Endothelial cell of hepatic sinusoid (primary cell): Measurements from ENCODE around the gene BLMH.
"Not testable (repeated sequence)": the region's sequence is repeated elsewhere in the genome, so short reads cannot be mapped to it uniquely, and the experiment has no call there.

Source experiments
- in situ Hi-C: cut with HindIII; loops from 2 replicates; pipeline ENCODE4 v1.10.0; 2017; ENCODE audit warnings: low sequenced_read_pairs

BLMH gene

GRCh38 chr17:30232015-30232823 lies 59.5 kb downstream of the BLMH start:
- in situ Hi-C loops: no loop called here

GRCh38 chr17:30230596-30231125 lies 61.1 kb downstream of the BLMH start:
- in situ Hi-C loops: no loop called here

- in situ Hi-C loops: not testable (repeated sequence)
Observed at GRCh38 chr17:30230009-30230408, 61.7 kb downstream of the BLMH start.

DNA sequence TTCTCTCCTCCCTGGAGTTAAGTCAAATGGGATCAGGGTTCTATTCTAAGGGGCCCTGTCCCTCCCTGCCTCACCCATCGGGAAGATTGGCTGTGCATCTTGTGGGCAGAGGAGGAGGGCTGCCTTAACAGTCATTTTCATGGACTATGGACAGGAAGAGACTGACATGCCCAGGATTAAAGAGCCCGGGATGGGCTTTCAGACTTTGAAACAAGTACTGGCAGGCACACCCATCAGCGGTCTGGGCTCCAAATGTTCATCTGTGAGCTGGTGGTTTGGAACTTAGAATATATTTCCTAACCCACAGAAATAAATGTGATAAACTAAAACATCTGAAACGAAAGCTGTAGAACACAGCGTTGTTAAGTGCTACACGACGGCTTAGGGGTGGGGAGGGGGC lies 62.7 kb downstream of the BLMH start:
- in situ Hi-C loops: loop anchor here (5.0 kb wide), 1 partner anchor 98 kb away; no protein-coding TSS in a partner anchor

GRCh38 chr17:30228011-30228410 lies 63.7 kb downstream of the BLMH start:
- in situ Hi-C loops: loop anchor here (5.0 kb wide), 1 partner anchor 99 kb away; no protein-coding TSS in a partner anchor

GRCh38 chr17:30226878-30227277 lies 64.9 kb downstream of the BLMH start:
- in situ Hi-C loops: loop anchor here (5.0 kb wide), 1 partner anchor 100 kb away; no protein-coding TSS in a partner anchor

DNA sequence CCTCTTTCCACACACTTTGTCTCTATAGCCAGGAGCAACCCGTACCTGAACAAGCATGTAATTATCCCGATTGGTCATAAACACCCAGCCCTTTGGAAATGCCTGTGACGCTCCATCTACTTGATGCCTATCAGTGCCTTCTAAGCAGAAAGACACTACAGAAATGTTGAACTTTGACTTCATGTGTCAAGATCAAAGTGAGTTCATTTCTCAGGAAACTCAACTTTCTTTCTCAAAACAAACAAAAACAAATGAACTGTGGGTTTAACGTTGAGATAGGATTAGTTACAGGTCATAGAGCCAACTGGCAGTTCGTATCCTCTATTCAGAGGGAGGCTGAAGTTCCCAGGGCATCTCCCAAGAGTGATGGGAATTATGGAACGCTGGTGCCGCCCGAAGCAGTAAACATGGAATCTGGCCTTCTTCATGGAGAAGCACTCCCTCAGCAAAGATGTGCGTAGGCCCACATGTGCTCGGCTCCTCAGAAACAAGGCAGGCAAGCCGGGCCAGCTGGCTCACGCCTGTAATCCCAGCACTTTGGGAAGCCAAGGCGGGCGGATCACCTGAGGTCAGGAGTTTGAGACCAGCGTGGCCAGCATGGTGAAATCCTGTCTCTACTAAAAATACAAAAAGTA lies 65.7 kb downstream of the BLMH start:
- in situ Hi-C loops: loop anchor here (5.0 kb wide), 1 partner anchor 101 kb away; no protein-coding TSS in a partner anchor

- in situ Hi-C loops: loop anchor here (5.0 kb wide), 1 partner anchor 102 kb away; no protein-coding TSS in a partner anchor
Observed at GRCh38 chr17:30225112-30225511, 66.6 kb downstream of the BLMH start.

GRCh38 chr17:30224419-30224960 lies 67.3 kb downstream of the BLMH start:
- in situ Hi-C loops: no loop called here

DNA sequence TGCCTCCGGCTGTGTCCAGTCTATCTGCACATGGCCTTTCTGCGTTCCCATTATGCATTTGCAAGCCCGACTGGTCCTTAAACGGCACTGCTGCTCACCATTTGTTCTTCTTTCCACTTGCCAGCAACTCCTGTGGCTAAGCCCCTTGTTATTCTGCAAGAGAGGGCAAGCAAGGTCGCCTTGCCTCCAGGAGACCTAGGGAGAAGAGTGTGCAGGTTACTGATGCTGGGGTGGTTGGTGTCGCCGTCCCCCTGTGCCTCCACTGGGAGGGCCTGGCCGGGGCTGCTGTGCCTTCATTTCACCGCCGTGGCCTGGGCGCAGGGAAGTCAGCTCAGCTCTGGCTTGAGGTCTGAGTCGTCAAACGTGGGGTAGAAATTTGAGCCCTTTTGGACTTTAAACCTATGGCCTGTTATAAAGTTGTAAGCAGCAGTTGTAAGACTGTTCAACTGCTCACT lies 69.0 kb downstream of the BLMH start:
- in situ Hi-C loops: no loop called here

GRCh38 chr17:30222251-30222650 lies 69.5 kb downstream of the BLMH start:
- in situ Hi-C loops: no loop called here

DNA sequence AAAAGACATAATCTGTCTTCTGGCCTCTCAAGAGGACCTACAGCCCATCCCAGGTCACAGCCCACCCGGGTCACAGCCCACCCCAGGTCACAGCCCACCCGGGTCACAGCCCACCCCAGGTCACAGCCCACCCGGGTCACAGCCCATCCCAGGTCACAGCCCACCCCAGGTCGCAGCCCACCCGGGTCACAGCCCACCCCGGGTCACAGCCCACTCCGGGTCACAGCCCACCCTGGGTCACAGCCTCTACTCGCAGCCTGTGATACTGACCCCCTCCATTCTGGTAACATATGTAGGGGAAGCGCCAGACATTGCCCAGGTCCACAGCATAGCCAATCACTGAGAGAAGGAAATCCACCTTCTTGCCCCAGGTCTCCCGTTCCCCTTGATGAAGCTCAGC lies 70.4 kb downstream of the BLMH start:
- in situ Hi-C loops: no loop called here

- in situ Hi-C loops: no loop called here
Observed at GRCh38 chr17:30220414-30220813, 71.3 kb downstream of the BLMH start.

- in situ Hi-C loops: no loop called here
Observed at GRCh38 chr17:30219833-30220232, 71.9 kb downstream of the BLMH start.

DNA sequence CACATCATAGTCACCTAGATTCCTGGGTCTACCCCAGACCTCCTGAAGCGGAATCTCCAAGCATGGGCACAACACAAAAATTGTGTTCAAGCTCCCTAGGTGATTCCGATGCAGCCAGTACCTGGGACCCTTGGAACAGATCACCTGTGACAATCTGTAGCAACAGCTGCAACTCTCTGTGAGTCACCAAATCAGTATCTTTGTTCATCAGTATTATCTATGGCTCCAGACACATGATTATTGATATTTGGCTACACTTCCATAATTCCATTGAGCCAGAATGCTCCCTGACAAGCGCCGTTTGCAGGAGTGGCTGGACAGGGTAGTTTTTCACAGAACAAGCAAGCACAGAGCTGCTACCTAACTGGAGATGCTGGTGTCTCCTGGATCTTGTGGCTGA lies 72.4 kb downstream of the BLMH start:
- in situ Hi-C loops: no loop called here

DNA sequence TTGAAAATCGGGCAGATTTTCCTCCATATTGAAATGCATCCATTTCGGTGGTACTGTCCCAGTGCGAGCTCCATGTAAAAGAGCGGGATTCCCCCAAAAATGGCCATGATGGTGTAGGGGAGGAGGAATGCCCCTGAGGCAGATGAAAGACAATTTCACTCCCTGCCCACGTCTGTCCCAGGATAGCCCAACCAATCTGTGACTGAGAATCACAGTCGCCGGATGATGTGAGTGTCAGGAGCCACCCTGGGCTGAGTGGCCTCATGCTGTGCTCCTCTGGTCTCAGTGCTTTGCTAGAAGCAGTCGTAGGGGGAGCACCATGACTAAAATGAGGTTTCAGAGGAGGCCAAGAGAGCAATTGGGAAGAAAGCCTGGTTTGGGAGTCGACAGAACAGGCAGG lies 72.9 kb downstream of the BLMH start:
- in situ Hi-C loops: no loop called here

GRCh38 chr17:30217746-30218245 lies 73.9 kb downstream of the BLMH start:
- in situ Hi-C loops: no loop called here

DNA sequence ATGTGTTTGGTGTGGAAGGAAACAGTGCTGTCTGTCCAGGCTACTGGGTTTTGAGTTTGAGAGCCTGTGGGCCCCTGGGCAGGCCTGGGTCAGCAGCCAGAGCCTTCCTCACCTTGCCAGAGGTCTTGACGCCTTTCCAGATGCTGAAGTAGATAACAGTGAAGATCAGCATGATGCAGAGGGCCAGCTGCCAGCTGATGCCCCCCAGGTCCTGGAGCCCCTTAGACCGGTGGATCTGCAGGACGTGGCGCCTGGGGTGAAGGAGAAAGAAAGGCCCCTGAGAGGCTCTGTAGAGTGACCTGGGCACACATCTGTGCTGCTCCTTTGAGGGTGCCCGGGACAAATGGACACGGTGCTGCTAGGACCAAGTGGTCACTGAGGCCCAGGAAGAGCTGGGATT lies 74.7 kb downstream of the BLMH start:
- in situ Hi-C loops: no loop called here

DNA sequence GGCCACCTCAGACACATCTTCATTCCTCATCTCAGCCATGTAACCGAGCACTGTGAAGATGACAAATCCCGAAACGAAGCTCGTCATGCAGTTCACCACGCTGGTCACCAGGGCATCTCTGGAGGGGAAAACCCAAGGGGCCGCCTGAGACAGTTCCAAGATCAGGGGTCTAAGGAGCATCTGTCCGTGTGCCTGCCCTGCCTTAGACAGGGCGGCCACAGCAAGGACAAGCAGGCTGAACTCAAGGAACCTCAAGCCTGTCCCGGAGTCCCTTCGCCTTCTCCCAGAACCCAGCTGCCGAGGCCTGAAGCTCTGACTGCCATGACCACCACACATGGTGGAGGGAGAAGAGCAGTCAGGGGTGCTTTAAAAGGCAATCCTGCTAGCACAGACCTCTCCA lies 79.0 kb downstream of the BLMH start:
- in situ Hi-C loops: no loop called here

DNA sequence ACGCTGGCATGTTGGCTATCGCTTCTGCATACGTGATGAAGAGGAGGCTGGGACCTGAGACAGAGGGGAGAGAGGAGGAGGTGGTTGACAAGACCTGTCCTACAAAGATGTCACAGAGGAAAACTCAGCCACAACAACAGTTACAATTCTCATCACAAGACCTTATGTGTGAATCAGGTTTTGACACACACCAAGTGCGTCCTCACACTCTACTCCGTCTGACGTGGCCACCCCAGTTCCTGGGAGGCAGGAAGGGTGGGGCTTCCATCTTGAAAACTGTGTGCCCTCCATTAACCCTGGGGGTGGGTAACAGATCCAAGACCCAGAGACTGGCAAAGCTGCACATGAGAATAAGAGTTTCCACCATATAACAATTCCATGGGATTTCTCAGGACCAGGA lies 80.4 kb downstream of the BLMH start:
- in situ Hi-C loops: no loop called here

- in situ Hi-C loops: no loop called here
Observed at GRCh38 chr17:30210901-30211300, 80.8 kb downstream of the BLMH start.
